GM23338 (cell line): Measurements from ENCODE around the gene CERS3. TPM values are rescaled to one million over a fixed set of nuclear protein-coding genes. Genes with fewer than 3 reads are reported as not detected.

Source experiments
- ATAC-seq: fragments of 200-7000 bp; cut with Tn5 transposase; 3 replicates; pipeline ENCODE4 v1.9.1; 2020
- DNase-seq: peaks from one replicate; pipeline ENCODE4 v3.0.0-alpha.2; 2015; ENCODE audit warnings: low spot score
- H2AFZ ChIP-seq: fragments of 200-600 bp; sonication (generic); 2 replicates; pipeline ENCODE4 v1.8.0; 2016; ENCODE audit warnings: antibody characterized with exemption, mild to moderate bottlenecking, moderate library complexity
- H3F3A ChIP-seq: fragments of 200-600 bp; sonication (generic); replicated peaks from 2 replicates; pipeline ENCODE4 v1.8.0; 2017; ENCODE audit warnings: antibody characterized with exemption, mixed run types, low read depth
- H3K27ac ChIP-seq: fragments of 200-600 bp; sonication (generic); 2 replicates; pipeline ENCODE4 v1.6.1; 2016; ENCODE audit warnings: low read depth
- H3K27me3 ChIP-seq: fragments of 200-600 bp; sonication (generic); 2 replicates; pipeline ENCODE4 v1.8.0; 2016; ENCODE audit warnings: mild to moderate bottlenecking, mixed run types, moderate library complexity; ENCODE audit not compliant: insufficient read depth
- H3K36me3 ChIP-seq: fragments of 200-600 bp; sonication (generic); 2 replicates; pipeline ENCODE4 v1.8.0; 2016; ENCODE audit warnings: mild to moderate bottlenecking; ENCODE audit not compliant: insufficient read depth
- H3K4me1 ChIP-seq: fragments of 200-600 bp; sonication (generic); 2 replicates; pipeline ENCODE4 v1.8.0; 2016; ENCODE audit warnings: mild to moderate bottlenecking, moderate library complexity; ENCODE audit not compliant: insufficient read depth
- H3K4me2 ChIP-seq: fragments of 200-600 bp; sonication (generic); 2 replicates; pipeline ENCODE4 v1.7.1; 2017; ENCODE audit warnings: mixed run types
- H3K4me3 ChIP-seq: fragments of 200-600 bp; sonication (generic); 2 replicates; pipeline ENCODE4 v1.6.1; 2016; ENCODE audit warnings: mixed run types
- H3K79me2 ChIP-seq: fragments of 200-600 bp; sonication (generic); replicated peaks from 2 replicates; pipeline ENCODE4 v1.8.0; 2017; ENCODE audit warnings: mild to moderate bottlenecking; ENCODE audit not compliant: insufficient read depth
- H3K9me2 ChIP-seq: fragments of 200-600 bp; sonication (generic); 2 replicates; pipeline ENCODE4 v1.8.0; 2017; ENCODE audit not compliant: insufficient read depth
- H4K20me1 ChIP-seq: fragments of 200-600 bp; sonication (generic); replicated peaks from 2 replicates; pipeline ENCODE4 v1.8.0; 2017; ENCODE audit warnings: mild to moderate bottlenecking; ENCODE audit not compliant: insufficient read depth
- H3K27ac Mint-ChIP-seq: 2 replicates; pipeline ENCODE4 v1.8.0; 2020; ENCODE audit warnings: inconsistent platforms, mild to moderate bottlenecking, moderate library complexity, mixed read lengths
- H3K27me3 Mint-ChIP-seq: 3 replicates; pipeline ENCODE4 v1.8.0; 2022; ENCODE audit warnings: low read depth, mild to moderate bottlenecking, moderate library complexity, mixed read lengths, inconsistent platforms; ENCODE audit not compliant: insufficient read depth, poor library complexity
- H3K36me3 Mint-ChIP-seq: 3 replicates; pipeline ENCODE4 v1.8.0; 2021; ENCODE audit warnings: low read depth, mild to moderate bottlenecking, inconsistent platforms, moderate library complexity, mixed read lengths
- H3K4me1 Mint-ChIP-seq: 3 replicates; pipeline ENCODE4 v1.8.0; 2020; ENCODE audit warnings: mild to moderate bottlenecking, inconsistent platforms, mixed read lengths
- H3K4me3 Mint-ChIP-seq: 3 replicates; pipeline ENCODE4 v1.8.0; 2021; ENCODE audit warnings: moderate library complexity, mild to moderate bottlenecking, inconsistent platforms, mixed read lengths
- H3K9me3 Mint-ChIP-seq: 3 replicates; pipeline ENCODE4 v1.8.0; 2020; ENCODE audit warnings: moderate library complexity, mild to moderate bottlenecking, inconsistent platforms, mixed read lengths
- CREB1 ChIP-seq: fragments of 250-450 bp; sonication (Bioruptor Pico); IDR thresholded peaks from 2 replicates; pipeline ENCODE4 v1.5.0; 2020; ENCODE audit warnings: low read depth, mild to moderate bottlenecking, moderate library complexity
- ETS1 ChIP-seq: IDR thresholded peaks from 2 replicates; pipeline ENCODE4 v1.6.1; 2016; ENCODE audit warnings: antibody characterized with exemption
- EZH2 ChIP-seq: fragments of 200-600 bp; sonication (generic); IDR thresholded peaks from one replicate; pipeline ENCODE4 v1.8.0; 2017; ENCODE audit warnings: antibody characterized with exemption, mild to moderate bottlenecking, low read depth; ENCODE audit not compliant: unreplicated experiment
- EZH2phosphoT487 ChIP-seq: fragments of 200-600 bp; sonication (generic); IDR thresholded peaks from one replicate; pipeline ENCODE4 v1.8.1; 2018; ENCODE audit warnings: antibody characterized with exemption; ENCODE audit not compliant: unreplicated experiment
- JUNB ChIP-seq: IDR thresholded peaks from one replicate; pipeline ENCODE4 v1.6.1; 2016; ENCODE audit warnings: antibody characterized with exemption; ENCODE audit not compliant: unreplicated experiment
- NANOG ChIP-seq: IDR thresholded peaks from 2 replicates; pipeline ENCODE4 v1.6.1; 2016; ENCODE audit warnings: antibody characterized with exemption, borderline replicate concordance
- POLR2AphosphoS5 ChIP-seq: IDR thresholded peaks from 2 replicates; pipeline ENCODE4 v1.6.1; 2016; ENCODE audit warnings: antibody characterized with exemption, low read depth
- STAT1 ChIP-seq: IDR thresholded peaks from one replicate; pipeline ENCODE4 v1.6.1; 2016; ENCODE audit warnings: antibody characterized with exemption; ENCODE audit not compliant: unreplicated experiment
- ZNF114 ChIP-seq: fragments of 250-450 bp; sonication (Bioruptor Pico); IDR thresholded peaks from 2 replicates; pipeline ENCODE4 v1.5.0; 2020; ENCODE audit warnings: mild to moderate bottlenecking, moderate library complexity
- ZNF331 ChIP-seq: fragments of 250-450 bp; sonication (Bioruptor Pico); IDR thresholded peaks from 2 replicates; pipeline ENCODE4 v1.5.0; 2020; ENCODE audit warnings: low read depth, mild to moderate bottlenecking, moderate library complexity
- polyA plus RNA-seq: library from polyadenylated mRNA; unstranded; fragments of >200 nt; fragmentation: Nextera tagmentation; extraction: Ambion mirVana; gene quantifications from 2 replicates; pipeline ENCODE4 v1.2.1, GENCODE V29; 2016
- total RNA-seq: library from RNA; depleted of rRNA; stranded (reverse); fragments of >200 nt; shearing (Covaris generic); gene quantifications from 2 replicates; pipeline ENCODE4 v1.2.3, GENCODE V29; 2014
- TF ChIP-seq, protein P1 (sequence below): IDR thresholded peaks from one replicate; pipeline ENCODE4 v1.6.1; 2018; ENCODE audit warnings: antibody characterized with exemption; ENCODE audit not compliant: unreplicated experiment
- TF ChIP-seq, protein P2 (sequence below), 2 experiments: fragments of 200-600 bp in 1 of 2; sonication (generic) in 1 of 2; conservative IDR thresholded peaks; 2 replicates each; pipeline versions ENCODE4 v1.5.1 to v1.6.1; 2016 to 2017; ENCODE audit warnings: antibody characterized with exemption in 2 of 2, low read depth in 2 of 2, mild to moderate bottlenecking in 2 of 2, moderate library complexity in 1 of 2

CERS3 gene
- total and polyA plus RNA-seq, 2 experiments from 2014 or later, result 1.8 to 2.2 TPM

GRCh38 chr15:100544946-100545345 is 16.2 kb upstream of the CERS3 start (continued):
- TF ChIP-seq, protein P1, sequence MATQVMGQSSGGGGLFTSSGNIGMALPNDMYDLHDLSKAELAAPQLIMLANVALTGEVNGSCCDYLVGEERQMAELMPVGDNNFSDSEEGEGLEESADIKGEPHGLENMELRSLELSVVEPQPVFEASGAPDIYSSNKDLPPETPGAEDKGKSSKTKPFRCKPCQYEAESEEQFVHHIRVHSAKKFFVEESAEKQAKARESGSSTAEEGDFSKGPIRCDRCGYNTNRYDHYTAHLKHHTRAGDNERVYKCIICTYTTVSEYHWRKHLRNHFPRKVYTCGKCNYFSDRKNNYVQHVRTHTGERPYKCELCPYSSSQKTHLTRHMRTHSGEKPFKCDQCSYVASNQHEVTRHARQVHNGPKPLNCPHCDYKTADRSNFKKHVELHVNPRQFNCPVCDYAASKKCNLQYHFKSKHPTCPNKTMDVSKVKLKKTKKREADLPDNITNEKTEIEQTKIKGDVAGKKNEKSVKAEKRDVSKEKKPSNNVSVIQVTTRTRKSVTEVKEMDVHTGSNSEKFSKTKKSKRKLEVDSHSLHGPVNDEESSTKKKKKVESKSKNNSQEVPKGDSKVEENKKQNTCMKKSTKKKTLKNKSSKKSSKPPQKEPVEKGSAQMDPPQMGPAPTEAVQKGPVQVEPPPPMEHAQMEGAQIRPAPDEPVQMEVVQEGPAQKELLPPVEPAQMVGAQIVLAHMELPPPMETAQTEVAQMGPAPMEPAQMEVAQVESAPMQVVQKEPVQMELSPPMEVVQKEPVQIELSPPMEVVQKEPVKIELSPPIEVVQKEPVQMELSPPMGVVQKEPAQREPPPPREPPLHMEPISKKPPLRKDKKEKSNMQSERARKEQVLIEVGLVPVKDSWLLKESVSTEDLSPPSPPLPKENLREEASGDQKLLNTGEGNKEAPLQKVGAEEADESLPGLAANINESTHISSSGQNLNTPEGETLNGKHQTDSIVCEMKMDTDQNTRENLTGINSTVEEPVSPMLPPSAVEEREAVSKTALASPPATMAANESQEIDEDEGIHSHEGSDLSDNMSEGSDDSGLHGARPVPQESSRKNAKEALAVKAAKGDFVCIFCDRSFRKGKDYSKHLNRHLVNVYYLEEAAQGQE, result no peak
- TF ChIP-seq ETS1, result no peak
- TF ChIP-seq STAT1, result no peak
- no peak for TF ChIP-seq EZH2phosphoT487
- no peak for TF ChIP-seq ZNF114 (CRISPR knock-in tag)
- TF ChIP-seq CREB1, result no peak
- no peak for TF ChIP-seq ZNF331 (CRISPR knock-in tag)
- TF ChIP-seq POLR2AphosphoS5, result no peak
- no peak for TF ChIP-seq EZH2
- no peak for TF ChIP-seq NANOG
- TF ChIP-seq JUNB, result no peak

- H3F3A ChIP-seq, result no peaks in the 10 kb centered on the region
- DNase-seq (no peak), ATAC-seq (no peak; the same call in 1 of the 3 replicates)
- H3K9me2 ChIP-seq, result no peaks in the 10 kb centered on the region
- H3K27me3 Mint-ChIP-seq, result no peaks in the 10 kb centered on the region
- no peaks in the 10 kb centered on the region for H3K27me3 ChIP-seq
- H4K20me1 ChIP-seq, result no peaks in the 10 kb centered on the region
- 0 out of 2 replicates have a peak overlapping the region, but pooled peaks have one; percentile 69 for H2AFZ ChIP-seq
- no peaks in the 10 kb centered on the region for H3K79me2 ChIP-seq
- H3K4me3 Mint-ChIP-seq, result no peak overlapping the region
- H3K27ac ChIP-seq, result no peak overlapping the region
- no peaks in the 10 kb centered on the region for H3K4me1 ChIP-seq
- no peak overlapping the region for H3K4me2 ChIP-seq
- H3K4me3 ChIP-seq, result no peak overlapping the region
- no peak overlapping the region for H3K27ac Mint-ChIP-seq
- H3K36me3 ChIP-seq, result no peaks in the 10 kb centered on the region
- H3K9me3 Mint-ChIP-seq, result peaks cover 12% of the 10 kb centered on the region
- H3K4me1 Mint-ChIP-seq, result no peaks in the 10 kb centered on the region
- no peaks in the 10 kb centered on the region; the same call in 2 of the 3 replicates for H3K36me3 Mint-ChIP-seq
- TF ChIP-seq, protein P2, sequence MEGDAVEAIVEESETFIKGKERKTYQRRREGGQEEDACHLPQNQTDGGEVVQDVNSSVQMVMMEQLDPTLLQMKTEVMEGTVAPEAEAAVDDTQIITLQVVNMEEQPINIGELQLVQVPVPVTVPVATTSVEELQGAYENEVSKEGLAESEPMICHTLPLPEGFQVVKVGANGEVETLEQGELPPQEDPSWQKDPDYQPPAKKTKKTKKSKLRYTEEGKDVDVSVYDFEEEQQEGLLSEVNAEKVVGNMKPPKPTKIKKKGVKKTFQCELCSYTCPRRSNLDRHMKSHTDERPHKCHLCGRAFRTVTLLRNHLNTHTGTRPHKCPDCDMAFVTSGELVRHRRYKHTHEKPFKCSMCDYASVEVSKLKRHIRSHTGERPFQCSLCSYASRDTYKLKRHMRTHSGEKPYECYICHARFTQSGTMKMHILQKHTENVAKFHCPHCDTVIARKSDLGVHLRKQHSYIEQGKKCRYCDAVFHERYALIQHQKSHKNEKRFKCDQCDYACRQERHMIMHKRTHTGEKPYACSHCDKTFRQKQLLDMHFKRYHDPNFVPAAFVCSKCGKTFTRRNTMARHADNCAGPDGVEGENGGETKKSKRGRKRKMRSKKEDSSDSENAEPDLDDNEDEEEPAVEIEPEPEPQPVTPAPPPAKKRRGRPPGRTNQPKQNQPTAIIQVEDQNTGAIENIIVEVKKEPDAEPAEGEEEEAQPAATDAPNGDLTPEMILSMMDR (conservative IDR thresholded peaks at IDR 0.05; ENCODE audit: low read depth in 2 of 2), result no peak
- TF ChIP-seq CREB1 (no peak), ZNF114 (CRISPR knock-in tag) (no peak), EZH2phosphoT487 (no peak), ZNF331 (CRISPR knock-in tag) (no peak), NANOG (no peak), POLR2AphosphoS5 (no peak), EZH2 (no peak)
- TF ChIP-seq, protein P1, result no peak
These were observed 15.6 kb upstream of the CERS3 start for GRCh38 chr15:100544338-100544841.
